ENCODE measurements around the gene ABR.

Gene ABR

DNA sequence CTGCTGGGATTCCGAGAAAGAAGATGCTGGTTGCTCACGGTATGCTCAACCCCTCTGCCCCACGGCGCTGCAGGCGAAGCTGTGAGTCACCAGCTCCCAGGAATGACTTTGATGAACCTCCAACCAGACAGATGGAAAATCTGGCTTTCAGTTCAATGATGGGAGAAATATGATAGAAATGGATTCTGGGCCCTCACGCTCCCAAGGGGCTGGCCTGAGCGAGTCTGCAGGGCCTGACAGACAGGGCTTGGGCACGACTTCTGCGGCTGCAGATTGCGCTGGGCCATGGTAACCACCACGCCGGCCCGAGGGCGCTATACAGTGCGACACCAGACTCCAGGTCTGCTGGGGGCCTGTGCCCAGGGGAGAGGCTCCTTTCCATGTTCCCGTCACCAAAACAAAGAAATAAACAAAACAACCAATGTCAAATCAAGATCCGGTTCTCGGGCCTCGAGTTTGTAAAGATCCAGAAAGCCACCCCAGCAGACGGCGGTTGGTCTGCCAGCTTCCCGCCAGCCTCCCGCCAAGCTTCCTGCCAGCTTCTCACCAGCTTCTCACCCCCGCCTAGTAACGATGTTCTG, 11.1 kb upstream of the ABR start:
- no peak for ATAC-seq (ENCODE audit: low read depth)
- Mint-ChIP-seq H3K27me3 (no peaks in the 10 kb centered on the region), H3K4me3 (no peak overlapping the region), H3K36me3 (peaks cover 2% of the 10 kb centered on the region), H3K9me3 (no peaks in the 10 kb centered on the region), H3K27ac (no peak overlapping the region), H3K4me1 (peaks cover 24% of the 10 kb centered on the region)
- no peak for DNase-seq (ENCODE audit: low spot score in 2 of 2)

DNA sequence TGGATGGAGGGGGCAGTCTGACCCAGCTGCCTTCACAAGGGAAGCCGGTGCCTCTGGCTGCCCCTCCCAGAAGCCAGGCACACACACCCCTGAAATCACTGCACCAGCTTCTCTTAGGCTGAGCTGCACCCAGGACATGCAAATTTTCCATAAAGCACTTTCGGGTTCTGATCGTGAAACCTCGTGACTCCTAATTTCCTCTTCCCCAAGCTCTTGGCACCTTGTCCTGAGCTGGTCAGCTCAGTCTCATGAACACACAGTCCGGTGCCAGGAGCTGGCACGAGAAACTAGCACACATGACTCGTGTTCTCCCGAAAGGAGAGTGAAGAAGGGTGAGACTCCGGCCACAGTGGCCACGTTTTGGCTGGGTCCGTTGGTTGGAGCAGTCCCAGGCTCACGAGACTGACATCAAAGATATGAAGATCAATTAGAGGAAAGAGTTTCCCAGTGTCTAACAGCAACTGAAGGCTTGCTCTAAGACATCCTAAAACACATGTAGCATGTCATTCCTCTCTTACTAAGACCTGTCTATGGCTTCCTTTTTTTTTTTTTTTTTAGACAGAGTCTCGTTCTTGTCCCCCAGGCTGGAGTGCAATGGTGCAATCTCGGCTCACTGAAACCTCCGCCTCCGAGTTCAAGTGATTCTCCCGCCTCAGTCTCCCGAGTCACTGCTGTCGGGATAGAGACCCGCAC, 9.2 kb upstream of the ABR start:
- Mint-ChIP-seq H3K9me3 (no peaks in the 10 kb centered on the region), H3K4me1 (peaks cover 24% of the 10 kb centered on the region), H3K36me3 (peaks cover 3% of the 10 kb centered on the region), H3K4me3 (no peak overlapping the region), H3K27ac (no peak overlapping the region), H3K27me3 (peaks cover 2% of the 10 kb centered on the region)
- DNase-seq (ENCODE audit: low spot score in 2 of 2) (no peak), ATAC-seq (ENCODE audit: low read depth) (peak; percentile 54)

DNA sequence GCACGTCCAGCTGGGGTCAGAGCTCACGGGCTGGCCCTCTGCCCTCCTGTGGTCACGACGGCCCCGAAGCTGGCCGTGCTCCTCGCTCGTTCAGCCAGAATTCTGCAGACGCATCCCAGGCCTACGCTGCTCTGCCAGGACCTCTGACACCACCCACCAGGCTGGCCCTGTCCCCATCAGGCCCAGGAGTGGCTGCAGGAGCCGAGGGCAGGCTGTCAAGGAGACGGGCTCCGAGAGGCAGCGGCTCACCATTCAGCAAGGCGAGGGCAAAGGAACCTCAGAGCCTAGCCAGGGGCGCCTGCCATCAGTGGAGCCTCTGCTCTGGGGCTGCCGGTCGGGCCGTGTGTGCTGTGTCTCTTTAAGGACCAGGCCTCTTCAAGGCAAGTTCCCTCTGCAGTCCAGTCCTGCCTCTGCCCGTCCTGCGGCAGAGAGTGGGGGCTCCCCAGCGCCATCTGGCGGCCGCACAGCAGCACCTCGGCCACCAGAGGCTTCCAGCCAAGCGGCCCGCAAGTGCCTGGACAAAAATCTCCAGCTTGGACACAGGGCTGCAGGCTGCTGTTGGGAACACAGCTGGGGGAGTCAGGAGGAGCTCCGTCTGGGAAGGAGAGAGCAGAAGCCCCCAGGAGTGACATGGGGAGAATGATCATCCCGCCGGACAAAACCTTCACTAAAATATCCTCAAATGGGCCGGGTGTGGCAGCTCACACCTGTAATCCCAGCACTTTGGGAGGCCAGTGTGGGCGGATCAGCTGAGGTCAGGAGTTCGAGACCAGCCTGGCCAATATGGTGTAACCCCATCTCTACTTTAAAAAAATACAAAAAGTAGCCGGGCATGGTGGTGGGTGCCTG, 7.4 kb upstream of the ABR start:
- H3K4me3 Mint-ChIP-seq: peak overlapping the region; percentile 46
- H3K27me3 Mint-ChIP-seq: peaks cover 2% of the 10 kb centered on the region
- no peaks in the 10 kb centered on the region for H3K9me3 Mint-ChIP-seq
- H3K4me1 Mint-ChIP-seq: peaks cover 31% of the 10 kb centered on the region
- peak; percentile 66 for ATAC-seq (ENCODE audit: low read depth)
- peak; percentile 77 to 84 for DNase-seq (ENCODE audit: low spot score in 2 of 2)
- H3K36me3 Mint-ChIP-seq: peaks cover 3% of the 10 kb centered on the region
- peak overlapping the region; percentile 60 for H3K27ac Mint-ChIP-seq

DNA sequence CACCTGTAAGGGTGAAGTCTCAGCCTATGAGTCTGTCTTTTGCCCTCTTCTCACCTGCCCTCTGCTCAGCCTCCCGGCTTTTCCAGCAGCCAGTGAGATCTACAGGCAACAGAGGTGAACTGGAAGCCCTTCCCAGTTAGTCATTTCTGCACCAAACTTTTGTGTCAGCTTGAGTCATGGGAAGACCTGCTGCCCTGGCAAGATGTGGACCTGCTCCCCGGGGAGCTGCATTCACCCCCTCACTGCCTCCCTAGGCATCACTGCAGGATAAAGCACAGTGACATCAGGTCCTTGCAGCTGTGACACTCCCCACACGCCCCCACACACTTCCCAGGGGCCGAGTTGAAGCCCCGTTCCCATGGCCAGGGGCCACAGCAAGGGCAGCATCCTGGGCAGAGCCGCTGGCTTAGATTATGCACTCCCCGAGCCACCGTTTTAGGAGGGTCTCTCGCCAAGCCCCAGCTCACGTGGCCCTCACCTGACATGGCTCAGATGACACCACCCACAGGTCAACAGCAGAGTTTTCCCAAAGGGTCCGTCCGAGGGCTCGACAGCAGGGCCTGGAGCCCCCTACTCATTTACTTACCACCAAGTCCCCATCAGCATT, 6.5 kb upstream of the ABR start:
- Mint-ChIP-seq H3K4me1 (peaks cover 36% of the 10 kb centered on the region), H3K27ac (no peak overlapping the region), H3K9me3 (no peaks in the 10 kb centered on the region), H3K36me3 (peaks cover 3% of the 10 kb centered on the region), H3K4me3 (no peak overlapping the region), H3K27me3 (peaks cover 2% of the 10 kb centered on the region)
- no peak for ATAC-seq (ENCODE audit: low read depth)
- no peak for DNase-seq (ENCODE audit: low spot score in 2 of 2)

DNA sequence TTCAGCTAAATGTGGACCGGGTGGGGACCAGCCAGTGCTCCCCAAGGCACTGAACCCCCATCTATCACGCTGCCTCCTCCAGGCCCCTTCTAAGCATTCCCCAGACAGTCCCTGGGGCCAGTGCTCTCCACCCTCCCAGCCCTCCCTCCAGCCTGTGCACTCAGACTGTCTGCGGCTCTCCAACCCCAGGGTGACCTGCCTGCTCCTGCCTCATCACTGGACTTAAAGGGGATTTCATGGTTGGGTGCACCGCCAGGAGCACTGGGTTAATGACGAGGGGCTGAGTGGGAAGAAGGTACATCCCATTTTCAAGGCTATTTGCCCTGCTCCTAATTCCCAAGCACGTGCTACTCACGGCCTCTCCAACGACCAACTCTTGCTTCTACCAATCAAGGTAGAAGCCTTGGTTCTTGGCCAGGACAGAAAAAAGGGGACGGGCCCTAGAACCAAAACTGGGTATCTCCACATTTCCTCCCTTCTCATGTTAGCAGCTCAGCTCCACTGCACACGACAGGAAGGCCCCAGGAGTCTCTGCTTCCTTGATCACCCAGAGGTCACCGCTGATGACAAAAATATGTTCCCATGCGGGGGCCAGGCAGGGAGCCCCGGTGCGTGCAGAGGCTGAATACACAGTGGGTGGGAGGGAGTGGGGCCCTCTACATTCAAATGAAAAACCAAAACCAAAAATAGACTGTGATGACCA, 3.5 kb upstream of the ABR start:
- Mint-ChIP-seq H3K27ac (peak overlapping the region; percentile 67), H3K4me1 (peaks cover 34% of the 10 kb centered on the region), H3K9me3 (no peaks in the 10 kb centered on the region), H3K36me3 (peaks cover 3% of the 10 kb centered on the region), H3K27me3 (peaks cover 2% of the 10 kb centered on the region), H3K4me3 (peak overlapping the region; percentile 63)
- ATAC-seq (ENCODE audit: low read depth) (peak; percentile 16), DNase-seq (ENCODE audit: low spot score in 2 of 2) (no peak)

DNA sequence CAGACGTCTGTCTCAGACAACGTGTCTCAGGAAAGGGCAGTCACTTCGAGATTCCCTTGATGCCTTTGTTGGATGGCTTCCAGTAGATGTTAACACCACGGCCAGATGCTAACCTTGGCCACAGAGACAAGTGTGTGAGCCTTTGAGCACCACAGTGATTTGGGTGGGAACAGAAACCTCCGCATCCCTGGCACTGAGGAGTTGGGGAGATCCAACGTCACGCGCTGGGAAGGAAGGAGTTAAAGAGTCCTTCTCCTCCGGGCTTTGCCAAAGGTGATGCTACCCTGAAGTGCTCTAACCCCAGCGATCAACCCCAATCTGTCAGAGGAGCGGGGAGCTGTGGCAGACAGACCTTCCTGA, 3.0 kb upstream of the ABR start:
- peak overlapping the region; percentile 81 for H3K4me3 Mint-ChIP-seq
- ATAC-seq (ENCODE audit: low read depth) (no peak), DNase-seq (ENCODE audit: low spot score in 2 of 2) (peak in 1 of 2 donors; percentile 28)
- peaks cover 35% of the 10 kb centered on the region for H3K4me1 Mint-ChIP-seq
- H3K27ac Mint-ChIP-seq: peak overlapping the region; percentile 98
- H3K9me3 Mint-ChIP-seq: no peaks in the 10 kb centered on the region
- H3K36me3 Mint-ChIP-seq: peaks cover 3% of the 10 kb centered on the region
- peaks cover 2% of the 10 kb centered on the region for H3K27me3 Mint-ChIP-seq

DNA sequence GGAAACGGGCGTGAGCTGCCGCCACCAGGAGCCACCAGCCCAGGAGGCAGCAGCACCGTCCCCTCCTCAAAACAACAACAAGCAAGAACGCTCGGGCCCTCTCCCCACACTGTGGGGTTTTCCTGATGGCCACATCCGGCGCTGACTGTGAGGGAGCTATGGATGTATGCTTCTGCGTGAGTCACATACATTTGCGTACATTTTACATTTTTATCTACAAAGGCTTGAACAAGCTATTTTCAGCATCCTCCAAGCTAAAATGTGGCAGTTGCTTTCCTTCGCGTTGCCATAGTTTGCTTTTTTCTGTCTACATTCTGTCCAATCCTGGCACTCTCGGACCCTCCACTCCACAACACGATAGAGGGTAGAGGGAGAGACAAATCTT, 2.0 kb upstream of the ABR start:
- peak overlapping the region; percentile 98 for H3K27ac Mint-ChIP-seq
- ATAC-seq (ENCODE audit: low read depth): peak; percentile 40
- DNase-seq (ENCODE audit: low spot score in 2 of 2): peak in 1 of 2 donors; percentile 52

DNA sequence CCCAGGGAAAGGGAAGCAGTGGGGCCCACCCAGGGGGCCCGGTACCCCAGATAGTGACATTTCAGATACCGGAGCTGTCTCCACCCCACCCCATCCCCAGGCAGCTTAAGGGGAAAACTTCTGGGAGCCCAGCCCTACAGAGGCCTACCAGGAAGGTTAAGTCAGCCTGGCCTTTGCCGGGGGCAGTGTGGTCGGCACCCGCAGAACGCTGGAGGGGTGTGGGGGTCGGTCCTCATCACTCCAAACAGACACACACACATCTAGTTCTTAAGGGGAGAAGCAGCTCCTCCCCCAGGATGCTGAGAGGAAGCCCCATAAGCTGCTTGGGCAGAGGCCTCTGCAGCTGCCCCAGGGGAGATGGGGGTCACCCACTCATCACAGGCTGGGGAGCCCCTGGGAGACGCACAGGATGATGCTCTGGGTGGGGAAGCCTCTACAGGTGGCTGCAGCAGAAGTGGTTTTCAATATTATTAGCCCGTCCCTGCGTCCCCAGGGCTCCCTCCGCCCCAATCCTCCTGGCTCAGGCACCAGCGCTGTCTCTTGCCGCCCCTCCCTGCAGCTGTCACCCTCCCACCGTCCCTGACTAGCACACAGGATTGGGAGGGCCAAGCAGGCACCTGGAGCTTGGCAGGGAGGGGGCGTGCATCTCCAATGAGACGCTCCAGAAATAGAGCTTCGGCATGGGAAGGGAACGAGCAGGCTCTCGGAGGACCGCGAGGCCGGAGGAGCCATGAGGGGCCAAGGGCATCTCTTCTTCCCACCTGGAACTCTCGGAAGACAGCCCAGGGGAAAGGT, 1.4 kb upstream of the ABR start:
- H3K27ac Mint-ChIP-seq: peak overlapping the region; percentile 98
- peak overlapping the region; percentile 81 for H3K4me3 Mint-ChIP-seq
- peak; percentile 82 for ATAC-seq (ENCODE audit: low read depth)
- no peaks in the 10 kb centered on the region for H3K9me3 Mint-ChIP-seq
- peaks cover 2% of the 10 kb centered on the region for H3K27me3 Mint-ChIP-seq
- DNase-seq (ENCODE audit: low spot score in 2 of 2): peak; percentile 77 to 87
- H3K4me1 Mint-ChIP-seq: peaks cover 34% of the 10 kb centered on the region
- peaks cover 2% of the 10 kb centered on the region for H3K36me3 Mint-ChIP-seq

More for the DNA sequence above, 2.0 kb upstream of the ABR start:
- peaks cover 34% of the 10 kb centered on the region for H3K4me1 Mint-ChIP-seq
- no peaks in the 10 kb centered on the region for H3K9me3 Mint-ChIP-seq
- H3K27me3 Mint-ChIP-seq: peaks cover 2% of the 10 kb centered on the region
- peaks cover 2% of the 10 kb centered on the region for H3K36me3 Mint-ChIP-seq
- H3K4me3 Mint-ChIP-seq: peak overlapping the region; percentile 81

DNA sequence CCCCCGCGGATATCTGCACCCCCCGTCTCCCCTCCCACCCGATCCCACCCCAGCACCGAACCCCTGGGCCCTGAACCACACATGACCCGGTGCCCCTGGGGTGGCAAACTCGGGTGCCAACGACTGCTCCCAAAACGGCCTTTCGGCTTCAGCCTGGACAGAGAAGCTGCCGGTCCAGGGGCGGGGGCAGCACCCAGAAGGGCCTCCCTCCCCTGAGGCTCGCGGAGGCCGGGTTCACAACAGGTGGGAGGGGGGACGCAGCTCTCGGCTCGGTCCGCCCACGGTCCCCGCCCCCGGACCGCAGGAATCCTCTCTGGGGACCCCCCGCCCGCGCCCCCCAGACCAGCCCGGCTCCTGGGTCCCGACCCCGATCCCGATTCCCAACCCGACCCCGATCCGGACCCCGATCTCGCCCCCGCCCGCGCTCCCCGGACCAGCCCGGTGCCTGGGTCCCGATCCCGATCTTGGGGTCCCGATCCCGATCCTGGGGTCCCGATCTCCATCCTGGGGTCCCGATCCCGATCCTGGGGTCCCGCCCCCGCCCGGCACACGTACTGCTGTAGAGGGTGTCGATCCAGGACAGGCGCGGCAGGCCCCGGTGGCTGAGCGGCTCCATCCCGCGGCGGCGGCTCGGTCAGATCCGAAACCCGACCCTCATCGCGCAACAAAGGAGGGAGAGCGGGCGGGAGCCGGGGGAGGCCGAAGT, 516 bp downstream of the ABR start:
- ATAC-seq (ENCODE audit: low read depth): no peak
- H3K27me3 Mint-ChIP-seq: no peaks in the 10 kb centered on the region

DNA sequence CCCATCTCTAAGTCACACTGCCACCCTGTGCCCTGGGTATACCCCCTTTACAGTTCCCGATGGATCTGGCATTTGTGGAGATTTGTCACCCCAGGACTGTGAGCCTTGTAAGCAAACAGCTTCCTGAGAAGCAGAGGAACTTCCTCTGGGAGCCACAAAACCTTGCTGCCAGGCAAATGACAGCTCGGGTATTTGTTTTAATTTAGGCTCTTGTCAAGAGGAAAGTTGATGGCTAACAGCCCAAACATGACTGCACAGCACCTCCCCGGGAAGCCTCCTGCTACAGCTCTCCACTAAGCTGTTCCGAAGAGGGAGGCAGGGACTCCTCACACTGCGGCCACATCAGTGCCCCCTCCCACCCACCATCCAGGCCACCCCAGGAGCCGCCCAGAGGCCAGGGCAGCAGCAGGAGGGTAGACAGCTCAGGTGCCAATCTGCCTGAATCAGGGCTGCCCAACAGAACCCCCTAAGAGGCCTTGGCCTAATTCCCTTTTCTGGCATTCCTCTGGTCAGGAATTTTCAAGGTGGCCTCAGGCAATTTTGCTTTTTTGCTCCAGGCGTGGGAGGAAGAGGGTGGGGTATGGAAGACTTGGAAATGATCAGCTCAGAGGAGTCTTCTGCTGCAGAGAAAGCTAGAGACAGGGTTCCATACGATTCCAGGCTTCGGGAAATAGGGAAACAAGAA, 2.6 kb downstream of the ABR start:
- no peak for DNase-seq (ENCODE audit: low spot score in 2 of 2)
- no peak overlapping the region for H3K27ac Mint-ChIP-seq
- ATAC-seq (ENCODE audit: low read depth): no peak
- H3K4me1 Mint-ChIP-seq: peaks cover 34% of the 10 kb centered on the region
- H3K9me3 Mint-ChIP-seq: no peaks in the 10 kb centered on the region
- no peaks in the 10 kb centered on the region for H3K27me3 Mint-ChIP-seq
- H3K4me3 Mint-ChIP-seq: no peak overlapping the region
- no peaks in the 10 kb centered on the region for H3K36me3 Mint-ChIP-seq

More for the DNA sequence above, 516 bp downstream of the ABR start:
- peak in 1 of 2 donors; percentile 45 for DNase-seq (ENCODE audit: low spot score in 2 of 2)
- Mint-ChIP-seq H3K9me3 (no peaks in the 10 kb centered on the region), H3K27ac (peak overlapping the region; percentile 50), H3K4me1 (peaks cover 34% of the 10 kb centered on the region), H3K36me3 (no peaks in the 10 kb centered on the region), H3K4me3 (peak overlapping the region; percentile 77)

DNA sequence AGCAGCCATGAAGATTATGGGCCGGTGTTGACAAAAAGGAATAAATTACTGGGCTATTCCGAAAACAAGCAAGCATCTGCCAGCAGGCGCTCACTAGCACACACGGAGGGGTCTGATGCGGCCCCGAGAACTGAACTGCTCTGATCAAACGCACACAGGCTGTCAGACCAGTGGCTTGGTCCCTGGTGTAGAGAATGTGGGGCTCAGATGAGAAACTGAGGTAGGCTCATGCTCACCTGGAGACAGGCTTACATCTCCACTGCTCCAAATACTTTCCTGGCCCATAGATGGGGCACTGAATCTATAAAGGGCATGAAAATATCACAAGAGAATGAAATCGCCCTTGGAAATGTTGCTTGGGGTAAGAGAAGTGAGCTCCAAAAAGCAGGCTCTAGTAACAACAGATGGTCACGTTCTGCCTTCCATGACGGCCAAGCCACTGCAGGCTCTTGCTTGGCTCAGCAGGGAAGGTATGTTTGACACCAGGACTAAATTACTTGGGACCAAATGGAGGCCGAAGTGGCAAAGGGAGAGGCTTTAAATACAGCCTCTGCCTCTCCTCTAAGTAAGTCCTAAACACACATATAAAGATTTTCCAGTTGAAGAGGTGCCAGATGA, 5.4 kb downstream of the ABR start:
- Mint-ChIP-seq H3K27ac (peak overlapping the region; percentile 32), H3K4me1 (peaks cover 16% of the 10 kb centered on the region), H3K36me3 (no peaks in the 10 kb centered on the region), H3K9me3 (no peaks in the 10 kb centered on the region), H3K27me3 (no peaks in the 10 kb centered on the region), H3K4me3 (no peak overlapping the region)
- DNase-seq (ENCODE audit: low spot score in 2 of 2): no peak
- no peak for ATAC-seq (ENCODE audit: low read depth)
